Gastrocnemius medialis (tissue), 4 donors: ENCODE data around the gene ANKMY1.

ENCODE experiments used
- POLR2A ChIP-seq, 2 donors: fragments of 450-650 bp; IDR thresholded peaks; one replicate each; pipeline ENCODE4 v1.6.1; 2017; ENCODE audit warnings: antibody characterized with exemption in 2 of 2, mild to moderate bottlenecking in 2 of 2, moderate library complexity in 2 of 2
- TF ChIP-seq, protein P1 (sequence below), 5 experiments: fragments of 450-650 bp in 3 of 5; fragments of 200-600 bp in 2 of 5; sonication (generic) in 2 of 5; IDR thresholded peaks in 4 of 5; conservative IDR thresholded peaks in 1 of 5; 1 replicate in 4 of 5; 2 replicates in 1 of 5; pipeline ENCODE4 v1.5.1; 2016 to 2019; ENCODE audit warnings: antibody characterized with exemption in 5 of 5, mild to moderate bottlenecking in 3 of 5, moderate library complexity in 3 of 5

DNA sequence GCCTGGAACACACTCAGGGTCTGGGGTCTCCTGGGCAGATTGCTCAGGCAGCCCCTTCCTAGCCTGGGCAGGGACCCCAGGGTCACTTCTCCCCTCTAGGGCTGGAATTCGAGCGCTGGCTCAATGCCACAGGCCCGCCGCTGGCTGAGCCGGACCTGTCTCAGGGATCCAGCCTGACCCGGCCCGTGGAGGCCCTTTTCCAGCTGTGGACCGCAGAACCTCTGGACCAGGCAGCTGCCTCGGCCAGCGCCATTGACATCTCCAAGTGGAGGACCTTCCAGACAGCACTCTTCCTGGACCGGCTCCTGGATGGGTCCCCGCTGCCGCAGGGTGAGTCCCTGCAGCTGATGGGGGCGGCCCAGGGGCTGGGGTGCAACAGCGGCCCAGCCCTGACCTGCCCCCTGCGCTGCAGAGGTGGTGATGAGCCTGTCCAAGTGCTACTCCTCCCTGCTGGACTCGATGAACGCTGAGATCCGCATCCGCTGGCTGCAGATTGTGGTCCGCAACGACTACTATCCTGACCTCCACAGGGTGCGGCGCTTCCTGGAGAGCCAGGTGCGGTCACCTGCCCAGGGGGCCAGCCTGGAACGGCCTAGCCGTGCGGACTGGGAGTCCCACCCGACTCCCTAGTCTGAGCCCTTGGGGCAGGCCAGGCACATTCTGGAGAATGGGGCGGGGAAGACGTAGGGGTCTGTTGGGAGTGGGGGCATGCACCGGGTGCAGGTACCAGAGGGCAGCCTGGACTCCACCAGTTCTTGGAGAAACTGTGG is 18.8 kb upstream of the ANKMY1 start:
- TF ChIP-seq, protein P1, sequence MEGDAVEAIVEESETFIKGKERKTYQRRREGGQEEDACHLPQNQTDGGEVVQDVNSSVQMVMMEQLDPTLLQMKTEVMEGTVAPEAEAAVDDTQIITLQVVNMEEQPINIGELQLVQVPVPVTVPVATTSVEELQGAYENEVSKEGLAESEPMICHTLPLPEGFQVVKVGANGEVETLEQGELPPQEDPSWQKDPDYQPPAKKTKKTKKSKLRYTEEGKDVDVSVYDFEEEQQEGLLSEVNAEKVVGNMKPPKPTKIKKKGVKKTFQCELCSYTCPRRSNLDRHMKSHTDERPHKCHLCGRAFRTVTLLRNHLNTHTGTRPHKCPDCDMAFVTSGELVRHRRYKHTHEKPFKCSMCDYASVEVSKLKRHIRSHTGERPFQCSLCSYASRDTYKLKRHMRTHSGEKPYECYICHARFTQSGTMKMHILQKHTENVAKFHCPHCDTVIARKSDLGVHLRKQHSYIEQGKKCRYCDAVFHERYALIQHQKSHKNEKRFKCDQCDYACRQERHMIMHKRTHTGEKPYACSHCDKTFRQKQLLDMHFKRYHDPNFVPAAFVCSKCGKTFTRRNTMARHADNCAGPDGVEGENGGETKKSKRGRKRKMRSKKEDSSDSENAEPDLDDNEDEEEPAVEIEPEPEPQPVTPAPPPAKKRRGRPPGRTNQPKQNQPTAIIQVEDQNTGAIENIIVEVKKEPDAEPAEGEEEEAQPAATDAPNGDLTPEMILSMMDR (IDR thresholded peaks at IDR 0.05 in 4 of 5, conservative IDR thresholded peaks at IDR 0.05 in 1 of 5) = no peak
- no peak for TF ChIP-seq POLR2A (IDR thresholded peaks at IDR 0.05)
